ENCODE data around the gene ODF4.

GRCh38 chr17:8353736-8354135 is 14.1 kb downstream of the ODF4 start:
- TF ChIP-seq CTCF (conservative IDR thresholded peaks at IDR 0.05; ENCODE audit: low read depth, low read length) = no peak
- TF ChIP-seq EZH2 (IDR thresholded peaks at IDR 0.05; ENCODE audit: borderline replicate concordance, low read depth, low read length, poor library complexity, severe bottlenecking) = no peak
